K562 (cell line): ENCODE data around the gene TCIRG1. TPM values are rescaled to one million over a fixed set of nuclear protein-coding genes. Genes with fewer than 3 reads are reported as not detected.
A peak's percentile ranks its signal among the peaks of the same experiment; 100 is the strongest.

ENCODE experiments used
- AFF1 ChIP-seq, 2 experiments: fragments of 450-650 bp; IDR thresholded peaks; 2 replicates each; pipeline ENCODE4 v1.6.1; 2018; ENCODE audit warnings: mild to moderate bottlenecking in 2 of 2, low read depth in 1 of 2; ENCODE audit not compliant: partially characterized antibody in 2 of 2
- AFF4 ChIP-seq: sonication (generic); formaldehyde crosslinking; IDR thresholded peaks from 2 replicates; pipeline ENCODE4 v1.8.0; 2023; ENCODE audit warnings: mild to moderate bottlenecking, missing genetic modification reagents
- EWSR1 ChIP-seq: fragments of 450-650 bp; IDR thresholded peaks from 2 replicates; pipeline ENCODE4 v1.6.1; 2018; ENCODE audit warnings: borderline replicate concordance, mild to moderate bottlenecking, low read depth, moderate library complexity; ENCODE audit not compliant: partially characterized antibody
- GABPA ChIP-seq: fragments of 200-800 bp; sonication (Bioruptor generic); conservative IDR thresholded peaks from 2 replicates; pipeline ENCODE4 v1.6.1; 2016; ENCODE audit warnings: low read depth, missing genetic modification characterization, missing compliant biosample characterization
- HDAC6 ChIP-seq: IDR thresholded peaks from 2 replicates; pipeline ENCODE4 v1.6.1; 2012; ENCODE audit warnings: low read depth, mild to moderate bottlenecking, control low read depth, inconsistent platforms, low read length, moderate library complexity
- KLF10 ChIP-seq: fragments of 250-450 bp; sonication (Bioruptor Pico); IDR thresholded peaks from 2 replicates; pipeline ENCODE4 v1.6.1; 2021; ENCODE audit warnings: matching md5 sums
- MXI1 ChIP-seq: IDR thresholded peaks from 2 replicates; pipeline ENCODE4 v1.6.1; 2011; ENCODE audit warnings: low read depth, mild to moderate bottlenecking, improper control_type of control experiment, low read length
- NFE2L1 ChIP-seq: fragments of 450-650 bp; IDR thresholded peaks from 2 replicates; pipeline ENCODE4 v1.6.1; 2016; ENCODE audit warnings: missing genetic modification characterization, low read depth, mild to moderate bottlenecking, missing compliant biosample characterization, moderate library complexity, borderline replicate concordance
- SIN3B ChIP-seq: fragments of 450-650 bp; IDR thresholded peaks from 2 replicates; pipeline ENCODE4 v1.6.1; 2017; ENCODE audit warnings: low read depth, mild to moderate bottlenecking, moderate library complexity
- SIX5 ChIP-seq, 2 experiments: IDR thresholded peaks; 2 replicates each; pipeline ENCODE4 v1.6.1; 2011; ENCODE audit warnings: low read length in 2 of 2, borderline replicate concordance in 1 of 2, low read depth in 1 of 2, mild to moderate bottlenecking in 1 of 2, moderate library complexity in 1 of 2; ENCODE audit not compliant: insufficient read depth in 1 of 2
- TEAD4 ChIP-seq, 2 experiments: sonication (generic) in 1 of 2; formaldehyde crosslinking in 1 of 2; IDR thresholded peaks; 2 replicates each; pipeline versions ENCODE4 v1.6.1 to v1.8.0; 2012 to 2022; ENCODE audit warnings: borderline replicate concordance in 1 of 2, inconsistent platforms in 1 of 2, low read length in 1 of 2, mild to moderate bottlenecking in 1 of 2, missing genetic modification reagents in 1 of 2
- ZC3H4 ChIP-seq: sonication (generic); formaldehyde crosslinking; IDR thresholded peaks from 2 replicates; pipeline ENCODE4 v1.9.0; 2021; ENCODE audit warnings: missing genetic modification reagents, borderline replicate concordance
- ZFP1 ChIP-seq: fragments of 450-650 bp; formaldehyde crosslinking; IDR thresholded peaks from 2 replicates; pipeline ENCODE4 v1.4.0; 2020; ENCODE audit warnings: mild to moderate bottlenecking, mixed read lengths
- ZKSCAN3 ChIP-seq: fragments of 250-450 bp; sonication (Bioruptor Pico); IDR thresholded peaks from 2 replicates; pipeline ENCODE4 v1.4.0; 2020
- ZNF23 ChIP-seq: fragments of 250-450 bp; sonication (Bioruptor Pico); IDR thresholded peaks from 2 replicates; pipeline ENCODE4 v1.4.0; 2020; ENCODE audit warnings: mild to moderate bottlenecking
- ZNF41 ChIP-seq: fragments of 250-450 bp; sonication (Bioruptor Pico); conservative IDR thresholded peaks from 2 replicates; pipeline ENCODE4 v1.4.0; 2020; ENCODE audit warnings: mild to moderate bottlenecking
- polyA plus RNA-seq, 8 experiments: library from polyadenylated mRNA; depleted of rRNA in 4 of 8; stranded (reverse) in 5 of 8; unstranded in 3 of 8; fragments of >200 nt; fragmentation: Nextera tagmentation in 2 of 8; fragmentation: Illumina TruSeq in 1 of 8; extraction: Ambion mirVana in 2 of 8; extraction: Trizol in 1 of 8; gene quantifications; 2 replicates each; pipeline versions ENCODE4 v1.2.1 to v1.2.3, GENCODE V29; 2011 to 2014; ENCODE audit warnings: inconsistent platforms in 1 of 8, missing spikeins in 1 of 8
- total RNA-seq, 7 experiments: library from RNA; depleted of rRNA in 6 of 7; stranded (reverse); fragments of >200 nt in 6 of 7; fragmentation: Illumina TruSeq in 2 of 7; extraction: Trizol in 2 of 7; gene quantifications; 2 replicates each; pipeline versions ENCODE4 v1.2.1 to v1.2.3, GENCODE V29; 2011 to 2021; ENCODE audit warnings: low replicate concordance in 1 of 7
- TF ChIP-seq, protein P1 (sequence below): sonication (generic); formaldehyde crosslinking; IDR thresholded peaks from 2 replicates; pipeline ENCODE4 v1.5.0; 2020; ENCODE audit warnings: missing genetic modification reagents

The TCIRG1 gene
- total and polyA plus RNA-seq, 9 of the 15 experiments (the other 6 are each of a cell fraction or from before 2014, with no cell fraction given): 0.49 to 143 (median 24.4) TPM

DNA sequence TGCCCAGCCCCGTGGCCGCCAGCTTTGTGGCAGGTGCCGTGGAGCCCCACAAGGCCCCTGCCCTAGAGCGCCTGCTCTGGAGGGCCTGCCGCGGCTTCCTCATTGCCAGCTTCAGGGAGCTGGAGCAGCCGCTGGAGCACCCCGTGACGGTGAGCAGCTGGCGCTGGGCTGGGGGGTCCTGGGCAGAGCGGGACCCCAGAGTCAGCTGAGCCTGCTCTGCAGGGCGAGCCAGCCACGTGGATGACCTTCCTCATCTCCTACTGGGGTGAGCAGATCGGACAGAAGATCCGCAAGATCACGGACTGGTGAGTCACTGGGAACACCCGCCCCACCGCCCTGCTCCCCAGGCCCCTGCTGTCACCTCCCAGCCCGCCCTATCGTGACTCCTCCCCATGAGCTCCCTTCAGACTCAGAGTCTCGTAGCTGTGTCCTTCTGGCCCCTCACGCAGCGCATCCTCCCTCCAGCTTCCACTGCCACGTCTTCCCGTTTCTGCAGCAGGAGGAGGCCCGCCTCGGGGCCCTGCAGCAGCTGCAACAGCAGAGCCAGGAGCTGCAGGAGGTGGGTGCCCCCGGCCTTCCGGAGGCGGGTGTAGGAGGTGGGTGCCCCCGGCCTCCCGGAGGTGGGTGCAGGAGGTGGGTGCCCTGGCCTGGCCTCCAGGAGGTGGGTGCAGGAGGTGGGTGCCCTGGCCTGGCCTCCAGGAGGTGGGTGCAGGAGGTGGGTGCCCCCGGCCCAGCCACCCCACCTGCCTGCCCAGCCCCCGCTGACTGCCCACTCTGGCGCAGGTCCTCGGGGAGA is 4.7 kb downstream of the TCIRG1 start (continued):
- TF ChIP-seq AFF4 (no peak), HDAC6 (no peak), ZNF41 (CRISPR knock-in tag) (no peak), ZNF23 (CRISPR knock-in tag) (no peak), EWSR1 (no peak), ZFP1 (no peak), ZC3H4 (CRISPR knock-in tag) (no peak), NFE2L1 (tag) (no peak), TEAD4 (IDR thresholded peaks at IDR 0.05; ENCODE audit: low read length) (no peak), TEAD4 (CRISPR knock-in tag; IDR thresholded peaks at IDR 0.05; ENCODE audit: borderline replicate concordance) (no peak), GABPA (tag) (no peak), KLF10 (CRISPR knock-in tag) (no peak), MXI1 (no peak; the same call in 1 of the 2 replicates), SIX5 (IDR thresholded peaks at IDR 0.05; ENCODE audit: borderline replicate concordance in 1 of 2, insufficient read depth in 1 of 2, low read depth in 1 of 2, low read length in 2 of 2) (no peak), AFF1 (IDR thresholded peaks at IDR 0.05; ENCODE audit: low read depth in 1 of 2, partially characterized antibody in 2 of 2) (no peak), SIN3B (no peak), ZKSCAN3 (no peak)
- TF ChIP-seq, protein P1, sequence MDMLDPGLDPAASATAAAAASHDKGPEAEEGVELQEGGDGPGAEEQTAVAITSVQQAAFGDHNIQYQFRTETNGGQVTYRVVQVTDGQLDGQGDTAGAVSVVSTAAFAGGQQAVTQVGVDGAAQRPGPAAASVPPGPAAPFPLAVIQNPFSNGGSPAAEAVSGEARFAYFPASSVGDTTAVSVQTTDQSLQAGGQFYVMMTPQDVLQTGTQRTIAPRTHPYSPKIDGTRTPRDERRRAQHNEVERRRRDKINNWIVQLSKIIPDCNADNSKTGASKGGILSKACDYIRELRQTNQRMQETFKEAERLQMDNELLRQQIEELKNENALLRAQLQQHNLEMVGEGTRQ (CRISPR knock-in tag): peak; percentile 13; the same call in 1 of the 2 replicates
